Cardiac fibroblast (primary cell): ENCODE data around the gene OBSL1.

Experiments used
- DNase-seq, 2 donors: peaks; one replicate each; pipeline versions ENCODE4 v3.0.0 to v3.0.0-alpha.2; 2010; ENCODE audit warnings: low read depth in 2 of 2
- H3K4me3 ChIP-seq, 2 donors: replicated peaks in 1 of 2; 1 replicate in 1 of 2; 2 replicates in 1 of 2; pipeline ENCODE4 v1.5.1; 2011; ENCODE audit warnings: low read depth in 2 of 2, low read length in 2 of 2, mild to moderate bottlenecking in 2 of 2, moderate library complexity in 1 of 2
- TF ChIP-seq, protein P1 (sequence below): IDR thresholded peaks from one replicate; pipeline ENCODE4 v1.5.1; 2011; ENCODE audit warnings: low read depth, mild to moderate bottlenecking, low read length, inconsistent platforms

Gene OBSL1

DNA sequence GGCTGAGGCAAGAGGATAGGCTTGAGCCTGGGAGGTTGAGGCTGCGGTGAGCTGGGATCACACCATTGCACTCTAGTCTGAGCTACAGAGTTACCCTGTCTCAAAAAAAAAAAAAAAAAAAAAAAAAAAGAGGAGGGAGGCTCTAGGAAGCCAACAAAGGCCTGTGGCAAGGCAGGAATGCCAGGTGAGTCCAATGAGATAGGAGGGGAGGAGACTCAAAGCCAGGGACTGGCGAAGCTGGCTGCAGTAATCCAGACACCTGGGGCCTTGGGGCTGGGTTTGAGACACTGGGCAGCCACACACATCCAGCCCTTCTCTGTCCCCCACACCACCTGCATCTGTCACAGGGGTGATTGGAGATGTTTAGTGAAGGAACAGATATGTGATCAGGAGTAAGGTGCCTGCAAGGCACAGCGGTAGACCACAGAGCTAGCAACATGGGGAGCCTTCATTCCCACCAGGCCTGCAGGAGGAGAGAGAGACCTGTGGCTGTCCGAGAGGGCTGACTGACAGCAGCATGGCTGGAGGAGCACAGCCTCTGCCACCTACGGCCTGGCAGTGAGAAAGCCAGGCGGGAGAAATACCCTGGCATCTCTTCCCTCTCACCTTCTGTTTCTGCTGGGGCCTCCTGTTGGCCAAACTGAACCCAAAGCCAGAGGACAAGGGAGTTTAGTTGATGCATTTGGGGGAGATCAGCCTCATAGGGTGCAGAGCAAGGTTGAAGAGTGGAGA, 37.2 kb downstream of the OBSL1 start:
- TF ChIP-seq, protein P1, sequence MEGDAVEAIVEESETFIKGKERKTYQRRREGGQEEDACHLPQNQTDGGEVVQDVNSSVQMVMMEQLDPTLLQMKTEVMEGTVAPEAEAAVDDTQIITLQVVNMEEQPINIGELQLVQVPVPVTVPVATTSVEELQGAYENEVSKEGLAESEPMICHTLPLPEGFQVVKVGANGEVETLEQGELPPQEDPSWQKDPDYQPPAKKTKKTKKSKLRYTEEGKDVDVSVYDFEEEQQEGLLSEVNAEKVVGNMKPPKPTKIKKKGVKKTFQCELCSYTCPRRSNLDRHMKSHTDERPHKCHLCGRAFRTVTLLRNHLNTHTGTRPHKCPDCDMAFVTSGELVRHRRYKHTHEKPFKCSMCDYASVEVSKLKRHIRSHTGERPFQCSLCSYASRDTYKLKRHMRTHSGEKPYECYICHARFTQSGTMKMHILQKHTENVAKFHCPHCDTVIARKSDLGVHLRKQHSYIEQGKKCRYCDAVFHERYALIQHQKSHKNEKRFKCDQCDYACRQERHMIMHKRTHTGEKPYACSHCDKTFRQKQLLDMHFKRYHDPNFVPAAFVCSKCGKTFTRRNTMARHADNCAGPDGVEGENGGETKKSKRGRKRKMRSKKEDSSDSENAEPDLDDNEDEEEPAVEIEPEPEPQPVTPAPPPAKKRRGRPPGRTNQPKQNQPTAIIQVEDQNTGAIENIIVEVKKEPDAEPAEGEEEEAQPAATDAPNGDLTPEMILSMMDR = no peak
- H3K4me3 ChIP-seq = no peak overlapping the region
- no peak for DNase-seq

DNA sequence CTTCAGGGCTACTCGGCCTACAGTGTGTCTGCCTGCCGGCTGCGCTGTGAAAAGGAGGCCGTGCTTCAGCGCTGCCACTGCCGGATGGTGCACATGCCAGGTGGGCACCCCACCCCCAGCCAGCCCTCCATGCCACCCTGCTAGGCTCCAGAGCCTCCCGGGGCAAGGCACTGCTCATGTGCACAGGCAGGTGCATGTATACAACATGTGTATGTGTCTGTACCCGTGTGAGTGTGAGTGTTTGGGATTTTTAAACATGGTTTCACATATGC, 39.0 kb downstream of the OBSL1 start:
- DNase-seq = no peak
- H3K4me3 ChIP-seq = no peak overlapping the region
- TF ChIP-seq, protein P1 = no peak

DNA sequence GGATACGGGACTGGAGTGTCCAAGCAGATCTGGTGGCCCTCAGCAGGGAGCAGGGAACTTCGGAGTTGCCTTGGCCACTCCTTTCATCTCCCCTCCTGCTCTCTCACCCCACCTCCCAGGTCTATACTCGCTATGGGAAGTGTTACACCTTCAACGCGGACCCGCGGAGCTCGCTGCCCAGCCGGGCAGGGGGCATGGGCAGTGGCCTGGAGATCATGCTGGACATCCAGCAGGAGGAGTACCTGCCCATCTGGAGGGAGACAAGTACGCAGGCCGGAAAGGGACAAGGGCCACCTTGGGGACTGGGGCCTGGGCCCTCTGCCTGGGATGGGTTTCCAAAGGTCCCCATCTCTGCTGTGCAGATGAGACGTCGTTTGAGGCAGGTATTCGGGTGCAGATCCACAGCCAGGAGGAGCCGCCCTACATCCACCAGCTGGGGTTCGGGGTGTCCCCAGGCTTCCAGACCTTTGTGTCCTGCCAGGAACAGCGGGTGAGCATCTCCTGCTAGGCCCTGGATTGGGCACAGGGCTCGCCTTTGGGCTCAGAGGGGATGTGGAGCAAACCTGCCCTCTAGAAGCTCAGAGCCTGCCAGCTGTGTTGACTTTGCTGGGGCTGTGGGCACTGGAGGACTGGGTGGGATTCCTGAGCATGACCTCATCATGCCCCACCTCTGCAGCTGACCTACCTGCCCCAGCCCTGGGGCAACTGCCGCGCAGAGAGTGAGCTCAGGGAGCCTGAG, 39.5 kb downstream of the OBSL1 start:
- DNase-seq = no peak
- no peak overlapping the region for H3K4me3 ChIP-seq
- TF ChIP-seq, protein P1 = no peak

DNA sequence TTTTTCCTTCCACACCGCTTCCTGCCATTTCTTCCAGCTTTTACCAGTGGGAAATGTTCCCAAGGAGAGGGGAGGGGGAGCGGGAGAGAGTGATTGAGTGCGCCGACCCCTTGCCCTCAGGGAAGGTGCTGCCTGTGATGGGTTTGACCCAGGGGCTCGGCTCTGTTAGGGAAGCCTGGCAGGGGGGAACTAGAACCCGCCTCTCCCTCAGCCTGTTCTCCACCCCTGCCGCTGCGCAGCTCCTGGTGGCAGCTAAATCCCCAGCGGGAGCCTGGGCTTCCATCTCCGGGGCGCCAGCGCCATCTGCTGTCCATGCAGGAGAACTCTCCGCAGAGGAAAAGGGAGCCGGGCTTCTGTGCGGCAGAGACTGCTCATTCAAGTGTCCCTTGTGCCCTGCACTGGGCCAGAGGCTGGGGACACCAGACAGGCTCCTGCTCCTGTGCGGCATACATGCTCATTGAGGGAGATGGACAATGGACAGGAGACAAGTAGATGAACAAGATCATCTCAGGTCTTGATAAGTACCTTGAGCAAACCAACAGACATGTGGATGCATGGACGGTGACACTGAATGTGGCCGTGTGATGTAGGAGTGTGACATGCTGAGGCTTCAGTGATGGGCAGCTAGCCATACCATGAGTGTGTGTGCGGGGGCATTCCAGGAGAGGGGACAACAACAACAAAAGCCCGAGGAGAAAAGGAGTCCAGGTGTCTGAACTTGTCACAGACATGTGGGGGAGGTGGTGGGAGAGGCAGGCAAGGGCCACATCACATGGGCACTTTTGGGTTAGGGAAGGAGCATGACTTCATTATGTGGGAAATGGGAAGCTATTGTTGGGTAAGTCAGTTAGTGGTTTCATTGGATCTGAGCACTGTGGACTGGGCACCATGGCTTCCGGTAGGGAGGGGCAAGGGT, 41.0 kb downstream of the OBSL1 start:
- TF ChIP-seq, protein P1 = peak; percentile 98
- peak overlapping the region in 1 of 2 donors; percentile 21 for H3K4me3 ChIP-seq
- DNase-seq = peak; percentile 84 to 88

DNA sequence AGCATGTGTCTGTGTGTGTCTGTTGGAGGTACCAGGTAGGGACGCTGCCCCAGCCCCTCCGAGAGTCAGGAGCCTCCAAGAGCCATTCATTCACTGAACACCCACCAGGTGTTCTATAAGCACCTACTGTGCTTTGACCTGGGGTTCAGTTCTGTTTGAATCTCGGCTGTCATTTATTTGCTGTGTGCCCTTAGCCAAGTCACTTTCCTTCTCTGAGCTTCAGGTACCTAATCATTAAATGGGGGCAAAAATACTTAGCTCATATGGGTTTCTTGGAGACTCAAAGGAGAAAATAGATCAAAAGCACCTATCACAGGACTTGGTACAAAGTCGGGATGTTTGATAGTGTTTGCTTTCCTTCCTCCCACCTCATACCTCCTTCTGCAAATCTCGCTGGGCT, 43.9 kb downstream of the OBSL1 start:
- DNase-seq = no peak
- TF ChIP-seq, protein P1 = no peak
- no peak overlapping the region for H3K4me3 ChIP-seq

DNA sequence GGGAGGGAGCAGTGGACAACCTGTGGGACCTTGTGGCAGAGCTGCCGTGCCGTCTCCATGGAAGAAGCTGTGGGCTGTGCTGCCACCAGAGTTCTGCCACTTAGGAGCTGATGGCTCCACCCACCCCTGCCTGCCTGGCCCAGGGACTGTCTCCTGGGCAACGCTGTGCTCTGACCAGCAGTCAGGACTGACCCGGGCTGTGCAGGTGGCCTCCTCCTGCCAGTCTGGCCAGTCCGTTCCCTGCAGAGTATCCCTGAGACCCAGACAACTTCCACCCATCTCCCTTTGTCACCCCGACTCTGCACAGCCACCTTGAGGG, 44.3 kb downstream of the OBSL1 start:
- H3K4me3 ChIP-seq = no peak overlapping the region
- DNase-seq = no peak
- TF ChIP-seq, protein P1 = no peak
